A549 (cell line): Measurements from ENCODE around the gene IER3IP1. TPM values are rescaled to one million over a fixed set of nuclear protein-coding genes. Genes with fewer than 3 reads are reported as not detected.

Experiments
- ATAC-seq, 2 experiments: fragments of 200-7000 bp in 1 of 2; fragments of >200 bp in 1 of 2; cut with Nextera tagmentation in 1 of 2; cut with Tn5 transposase in 1 of 2; 3 replicates each; pipeline versions ENCODE4 v1.8.0 to v1.9.1; 2018 to 2020; ENCODE audit warnings: mild to moderate bottlenecking in 1 of 2, moderate library complexity in 1 of 2
- CTCF ChIA-PET: fragments of 300-600 bp; sonication (Branson Sonifier 250); formaldehyde crosslinking; extraction: SDS; loops from one replicate; lab custom pipeline; 2021; ENCODE audit warnings: antibody characterized with exemption, inconsistent platforms; lab: Yijun Ruan, JAX
- POLR2A ChIA-PET: fragments of 350-600 bp; formaldehyde crosslinking; extraction: SDS; loops from one replicate; lab custom pipeline; 2021; ENCODE audit warnings: antibody characterized with exemption, inconsistent platforms; lab: Yijun Ruan, JAX
- DNase-seq, 2 experiments: peaks; one replicate each; pipeline versions ENCODE4 v3.0.0 to v3.0.0-alpha.2; 2011 to 2016; ENCODE audit warnings: low read depth in 1 of 2, low spot score in 1 of 2
- FAIRE-seq: peaks from 2 replicates; lab custom pipeline; 2011; peaks lifted over from hg19 to GRCh38; lab: Jason Lieb, UNC
- H3K27ac ChIP-seq, 2 experiments: fragments of >200 bp; sonication (Bioruptor Twin); formaldehyde crosslinking; 3 replicates each; pipeline ENCODE4 v1.5.1; 2016 to 2017
- H3K4me1 ChIP-seq: fragments of >200 bp; sonication (Bioruptor Twin); formaldehyde crosslinking; 3 replicates; pipeline ENCODE4 v1.6.1; 2016
- H3K4me2 ChIP-seq: fragments of >200 bp; sonication (Bioruptor Twin); formaldehyde crosslinking; 3 replicates; pipeline ENCODE4 v1.6.1; 2016
- H3K4me3 ChIP-seq: fragments of >200 bp; sonication (Bioruptor Twin); formaldehyde crosslinking; 3 replicates; pipeline ENCODE4 v1.5.1; 2016
- H3K9me3 ChIP-seq: fragments of >200 bp; sonication (Bioruptor Twin); formaldehyde crosslinking; 3 replicates; pipeline ENCODE4 v1.6.1; 2016
- BHLHE40 ChIP-seq: IDR thresholded peaks from 2 replicates; pipeline ENCODE4 v1.6.1; 2012; ENCODE audit warnings: low read depth, low read length, inconsistent platforms
- CBX8 ChIP-seq: fragments of 200-600 bp; sonication (generic); IDR thresholded peaks from 2 replicates; pipeline ENCODE4 v1.6.1; 2016
- CEBPB ChIP-seq, 2 experiments: fragments of >200 bp in 1 of 2; sonication (Bioruptor Twin) in 1 of 2; formaldehyde crosslinking in 1 of 2; IDR thresholded peaks; 2 replicates each; pipeline ENCODE4 v1.6.1; 2012 to 2016
- CHD2 ChIP-seq: fragments of 150-350 bp; IDR thresholded peaks from 2 replicates; pipeline ENCODE4 v1.6.1; 2014; ENCODE audit warnings: low read length; ENCODE audit not compliant: partially characterized antibody
- EHF ChIP-seq: fragments of 250-450 bp; sonication (Bioruptor Pico); IDR thresholded peaks from 2 replicates; pipeline ENCODE4 v1.5.0; 2020; ENCODE audit warnings: mild to moderate bottlenecking
- FOSL2 ChIP-seq, 2 experiments: fragments of 450-650 bp in 1 of 2; fragments of >200 bp in 1 of 2; sonication (Bioruptor Twin) in 1 of 2; formaldehyde crosslinking; IDR thresholded peaks; 2 replicates each; pipeline versions ENCODE4 v1.5.0 to v1.6.1; 2016 to 2020; ENCODE audit warnings: mild to moderate bottlenecking in 1 of 2, moderate library complexity in 1 of 2
- HDAC2 ChIP-seq: fragments of 200-600 bp; sonication (generic); IDR thresholded peaks from 2 replicates; pipeline ENCODE4 v1.6.1; 2016
- HOXA7 ChIP-seq: fragments of 250-450 bp; sonication (Bioruptor Pico); IDR thresholded peaks from 2 replicates; pipeline ENCODE4 v1.5.0; 2020; ENCODE audit warnings: mild to moderate bottlenecking, moderate library complexity
- HOXB13 ChIP-seq: fragments of 250-450 bp; sonication (Bioruptor Pico); IDR thresholded peaks from 2 replicates; pipeline ENCODE4 v1.5.0; 2020; ENCODE audit warnings: low read depth, mild to moderate bottlenecking, moderate library complexity
- JUN ChIP-seq, 2 experiments: fragments of >200 bp; sonication (Bioruptor Twin); formaldehyde crosslinking; IDR thresholded peaks; 2 replicates in 1 of 2; 3 replicates in 1 of 2; pipeline ENCODE4 v1.6.1; 2016 to 2017
- JUNB ChIP-seq: fragments of >200 bp; sonication (Bioruptor Twin); formaldehyde crosslinking; IDR thresholded peaks from 2 replicates; pipeline ENCODE4 v1.6.1; 2016
- KDM1A ChIP-seq: fragments of 200-600 bp; sonication (generic); IDR thresholded peaks from 2 replicates; pipeline ENCODE4 v1.6.1; 2016; ENCODE audit warnings: low read depth, mild to moderate bottlenecking
- MYC ChIP-seq: IDR thresholded peaks from 2 replicates; pipeline ENCODE4 v1.6.1; 2012; ENCODE audit warnings: mild to moderate bottlenecking, inconsistent platforms, low read length, improper control_type of control experiment, borderline replicate concordance
- NPAS2 ChIP-seq: fragments of 250-450 bp; sonication (Bioruptor Pico); IDR thresholded peaks from 2 replicates; pipeline ENCODE4 v1.8.0; 2022; ENCODE audit warnings: mild to moderate bottlenecking, moderate library complexity, borderline replicate concordance
- PHF8 ChIP-seq: fragments of 200-600 bp; sonication (generic); IDR thresholded peaks from 2 replicates; pipeline ENCODE4 v1.6.1; 2016; ENCODE audit warnings: low read depth, mild to moderate bottlenecking, antibody characterized with exemption, moderate library complexity, borderline replicate concordance
- POLR2A ChIP-seq: IDR thresholded peaks from 2 replicates; pipeline ENCODE4 v1.6.1; 2012; ENCODE audit warnings: mild to moderate bottlenecking, low read length
- POLR2AphosphoS2 ChIP-seq: conservative IDR thresholded peaks from 2 replicates; pipeline ENCODE4 v1.6.1; 2012; ENCODE audit warnings: low read length, improper control_type of control experiment, inconsistent platforms
- RFX5 ChIP-seq: fragments of 450-650 bp; IDR thresholded peaks from 2 replicates; pipeline ENCODE4 v1.7.1; 2014; ENCODE audit warnings: antibody characterized with exemption, mild to moderate bottlenecking, moderate library complexity
- RNF2 ChIP-seq: fragments of 200-600 bp; sonication (generic); IDR thresholded peaks from 2 replicates; pipeline ENCODE4 v1.6.1; 2016; ENCODE audit warnings: low read depth, mild to moderate bottlenecking, antibody characterized with exemption, moderate library complexity, borderline replicate concordance
- SMC3 ChIP-seq: fragments of >200 bp; sonication (Bioruptor Twin); formaldehyde crosslinking; IDR thresholded peaks from 3 replicates; pipeline ENCODE4 v1.6.1; 2018; ENCODE audit warnings: inconsistent platforms
- SREBF2 ChIP-seq: fragments of 450-650 bp; IDR thresholded peaks from 2 replicates; pipeline ENCODE4 v1.6.1; 2014; ENCODE audit warnings: mild to moderate bottlenecking, moderate library complexity
- ZC3H11A ChIP-seq: fragments of 450-650 bp; IDR thresholded peaks from 2 replicates; pipeline ENCODE4 v1.6.1; 2014; ENCODE audit warnings: antibody characterized with exemption, mild to moderate bottlenecking
- ZFP36 ChIP-seq: fragments of 450-650 bp; IDR thresholded peaks from 2 replicates; pipeline ENCODE4 v1.6.1; 2014; ENCODE audit warnings: borderline replicate concordance; ENCODE audit not compliant: partially characterized antibody
- ZNF302 ChIP-seq: fragments of 250-450 bp; sonication (Bioruptor Pico); IDR thresholded peaks from 2 replicates; pipeline ENCODE4 v1.9.0; 2021; ENCODE audit warnings: inconsistent platforms, mild to moderate bottlenecking, moderate library complexity
- ZSCAN20 ChIP-seq: fragments of 250-450 bp; sonication (Bioruptor Pico); IDR thresholded peaks from 2 replicates; pipeline ENCODE4 v1.8.0; 2022; ENCODE audit warnings: mild to moderate bottlenecking, moderate library complexity
- WGBS: methylation state at CpG from one replicate; pipeline ENCODE4 v1.1.6; 2017; ENCODE audit errors: missing lambda C conversion rate; 5-methylcytosine and 5-hydroxymethylcytosine counted together
- polyA minus RNA-seq: library from RNA; depleted of rRNA, polyadenylated mRNA; stranded (reverse); fragments of >200 nt; gene quantifications from 2 replicates; pipeline ENCODE4 v1.2.3, GENCODE V29; 2011; rRNA and poly(A)+ RNA removed
- polyA plus RNA-seq, 4 experiments: library from polyadenylated mRNA; depleted of rRNA in 3 of 4; stranded (reverse); fragments of >200 nt; fragmentation: RNase III in 1 of 4; extraction: RNeasy Plus Mini Kit Qiagen cat#74134 plus additional on column Dnase treatment in 1 of 4; gene quantifications; 2 replicates in 3 of 4; 3 replicates in 1 of 4; pipeline ENCODE4 v1.2.3, GENCODE V29; 2011 to 2017
- TF ChIP-seq, protein P1 (sequence below): fragments of 150-350 bp; IDR thresholded peaks from 2 replicates; pipeline ENCODE4 v1.6.1; 2014; ENCODE audit warnings: low read depth, mild to moderate bottlenecking, low read length
- TF ChIP-seq, protein P2 (sequence below): fragments of 250-450 bp; sonication (Bioruptor Pico); IDR thresholded peaks from 2 replicates; pipeline ENCODE4 v1.5.0; 2021; ENCODE audit warnings: mild to moderate bottlenecking, moderate library complexity, borderline replicate concordance
- TF ChIP-seq, protein P3 (sequence below): IDR thresholded peaks from 2 replicates; pipeline ENCODE4 v1.6.1; 2012; ENCODE audit warnings: low read depth, borderline replicate concordance
- TF ChIP-seq, protein P4 (sequence below): fragments of 450-650 bp; IDR thresholded peaks from 2 replicates; pipeline ENCODE4 v1.6.1; 2014; ENCODE audit warnings: antibody characterized with exemption
- TF ChIP-seq, protein P5 (sequence below): fragments of >200 bp; sonication (Bioruptor Twin); formaldehyde crosslinking; IDR thresholded peaks from 3 replicates; pipeline ENCODE4 v1.6.1; 2016
- TF ChIP-seq, protein P6 (sequence below): IDR thresholded peaks from 2 replicates; pipeline ENCODE4 v1.6.1; 2012

The IER3IP1 gene, protein sequence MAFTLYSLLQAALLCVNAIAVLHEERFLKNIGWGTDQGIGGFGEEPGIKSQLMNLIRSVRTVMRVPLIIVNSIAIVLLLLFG
- polyA plus RNA-seq (2011; rRNA removed) (15.8 and 24.5 TPM in 2 replicates), polyA plus RNA-seq (2017; fragmentation: RNase III; extraction: RNeasy Plus Mini Kit Qiagen cat#74134 plus additional on column Dnase treatment) (25.1 to 29.0 TPM (median 28.0 TPM) in 3 replicates), polyA minus RNA-seq (4.3 and 7.4 TPM in 2 replicates)
- 9.7 and 10.7 TPM in 2 replicates for polyA plus RNA-seq (2012; cell fraction: cytosol; rRNA removed)
- polyA plus RNA-seq (2012; cell fraction: nucleus; rRNA removed), result 1.4 and 1.9 TPM in 2 replicates

DNA sequence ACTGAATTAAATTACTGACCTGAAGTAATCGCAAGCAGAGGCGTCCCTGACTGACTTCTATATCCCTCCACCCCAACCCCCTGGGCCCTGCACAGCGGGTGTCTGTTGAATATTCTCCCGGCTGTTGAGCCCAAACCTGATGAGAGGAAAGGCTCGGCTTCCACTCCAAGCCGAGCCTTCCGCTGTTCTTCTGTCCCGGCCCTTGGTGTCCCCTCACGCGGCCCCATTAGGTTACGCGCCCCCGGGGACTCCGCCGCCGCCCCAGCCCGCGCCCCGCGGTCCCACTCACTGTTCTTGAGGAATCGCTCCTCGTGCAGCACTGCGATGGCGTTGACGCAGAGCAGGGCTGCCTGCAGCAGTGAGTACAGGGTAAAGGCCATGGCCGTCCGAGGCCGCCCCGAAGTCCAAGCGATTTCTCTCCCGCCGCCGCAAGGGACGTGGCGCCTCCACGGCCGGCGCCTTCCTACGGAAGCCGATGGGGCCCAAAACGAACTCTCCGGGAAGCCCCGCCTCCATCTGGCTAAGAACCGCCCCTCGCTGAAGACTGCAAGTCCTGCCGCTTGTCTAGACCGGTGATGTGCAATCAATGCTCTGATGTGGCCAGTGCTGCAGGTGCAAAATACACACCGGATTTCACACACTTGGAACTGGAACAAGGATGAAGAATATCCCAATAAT, at the start of gene IER3IP1:
TSS of gene IER3IP1 (minus strand) at position 467 of the 678 bp plus-strand sequence. CDS start at position 380, 87 bp downstream.
- H3K27ac ChIP-seq, result peak within 1 kb of the TSS; percentile 91 to 98
- TF ChIP-seq EHF (CRISPR knock-in tag) (no peak), CHD2 (no peak), POLR2A (peak; percentile 62), ZSCAN20 (no peak), KDM1A (no peak), PHF8 (peak; percentile 86), CBX8 (no peak), BHLHE40 (no peak), RNF2 (no peak), SREBF2 (no peak), JUNB (no peak), HOXA7 (CRISPR knock-in tag) (no peak), ZFP36 (no peak), POLR2AphosphoS2 (no peak), HDAC2 (no peak), ZC3H11A (no peak), NPAS2 (CRISPR knock-in tag) (no peak), RFX5 (no peak), CEBPB (IDR thresholded peaks at IDR 0.05) (no peak), SMC3 (no peak), HOXB13 (CRISPR knock-in tag) (no peak), ZNF302 (CRISPR knock-in tag) (no peak), MYC (no peak), FOSL2 (IDR thresholded peaks at IDR 0.05) (no peak), FOSL2 (CRISPR knock-in tag; IDR thresholded peaks at IDR 0.05) (no peak), JUN (IDR thresholded peaks at IDR 0.05) (peak in 1 of 2 experiments; percentile 52; a peak in 1 of 5 replicates)
- TF ChIP-seq, protein P1, sequence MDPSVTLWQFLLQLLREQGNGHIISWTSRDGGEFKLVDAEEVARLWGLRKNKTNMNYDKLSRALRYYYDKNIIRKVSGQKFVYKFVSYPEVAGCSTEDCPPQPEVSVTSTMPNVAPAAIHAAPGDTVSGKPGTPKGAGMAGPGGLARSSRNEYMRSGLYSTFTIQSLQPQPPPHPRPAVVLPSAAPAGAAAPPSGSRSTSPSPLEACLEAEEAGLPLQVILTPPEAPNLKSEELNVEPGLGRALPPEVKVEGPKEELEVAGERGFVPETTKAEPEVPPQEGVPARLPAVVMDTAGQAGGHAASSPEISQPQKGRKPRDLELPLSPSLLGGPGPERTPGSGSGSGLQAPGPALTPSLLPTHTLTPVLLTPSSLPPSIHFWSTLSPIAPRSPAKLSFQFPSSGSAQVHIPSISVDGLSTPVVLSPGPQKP, result no peak
- TF ChIP-seq, protein P2, sequence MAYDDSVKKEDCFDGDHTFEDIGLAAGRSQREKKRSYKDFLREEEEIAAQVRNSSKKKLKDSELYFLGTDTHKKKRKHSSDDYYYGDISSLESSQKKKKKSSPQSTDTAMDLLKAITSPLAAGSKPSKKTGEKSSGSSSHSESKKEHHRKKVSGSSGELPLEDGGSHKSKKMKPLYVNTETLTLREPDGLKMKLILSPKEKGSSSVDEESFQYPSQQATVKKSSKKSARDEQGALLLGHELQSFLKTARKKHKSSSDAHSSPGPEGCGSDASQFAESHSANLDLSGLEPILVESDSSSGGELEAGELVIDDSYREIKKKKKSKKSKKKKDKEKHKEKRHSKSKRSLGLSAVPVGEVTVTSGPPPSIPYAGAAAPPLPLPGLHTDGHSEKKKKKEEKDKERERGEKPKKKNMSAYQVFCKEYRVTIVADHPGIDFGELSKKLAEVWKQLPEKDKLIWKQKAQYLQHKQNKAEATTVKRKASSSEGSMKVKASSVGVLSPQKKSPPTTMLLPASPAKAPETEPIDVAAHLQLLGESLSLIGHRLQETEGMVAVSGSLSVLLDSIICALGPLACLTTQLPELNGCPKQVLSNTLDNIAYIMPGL (CRISPR knock-in tag), result 0 out of 2 replicates have a peak, but pooled peaks have one; percentile 18
- TF ChIP-seq, protein P3, sequence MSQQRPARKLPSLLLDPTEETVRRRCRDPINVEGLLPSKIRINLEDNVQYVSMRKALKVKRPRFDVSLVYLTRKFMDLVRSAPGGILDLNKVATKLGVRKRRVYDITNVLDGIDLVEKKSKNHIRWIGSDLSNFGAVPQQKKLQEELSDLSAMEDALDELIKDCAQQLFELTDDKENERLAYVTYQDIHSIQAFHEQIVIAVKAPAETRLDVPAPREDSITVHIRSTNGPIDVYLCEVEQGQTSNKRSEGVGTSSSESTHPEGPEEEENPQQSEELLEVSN, result peak; percentile 73; the same call in 1 of the 2 replicates
- TF ChIP-seq, protein P4, sequence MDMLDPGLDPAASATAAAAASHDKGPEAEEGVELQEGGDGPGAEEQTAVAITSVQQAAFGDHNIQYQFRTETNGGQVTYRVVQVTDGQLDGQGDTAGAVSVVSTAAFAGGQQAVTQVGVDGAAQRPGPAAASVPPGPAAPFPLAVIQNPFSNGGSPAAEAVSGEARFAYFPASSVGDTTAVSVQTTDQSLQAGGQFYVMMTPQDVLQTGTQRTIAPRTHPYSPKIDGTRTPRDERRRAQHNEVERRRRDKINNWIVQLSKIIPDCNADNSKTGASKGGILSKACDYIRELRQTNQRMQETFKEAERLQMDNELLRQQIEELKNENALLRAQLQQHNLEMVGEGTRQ, result no peak
- TF ChIP-seq, protein P5, sequence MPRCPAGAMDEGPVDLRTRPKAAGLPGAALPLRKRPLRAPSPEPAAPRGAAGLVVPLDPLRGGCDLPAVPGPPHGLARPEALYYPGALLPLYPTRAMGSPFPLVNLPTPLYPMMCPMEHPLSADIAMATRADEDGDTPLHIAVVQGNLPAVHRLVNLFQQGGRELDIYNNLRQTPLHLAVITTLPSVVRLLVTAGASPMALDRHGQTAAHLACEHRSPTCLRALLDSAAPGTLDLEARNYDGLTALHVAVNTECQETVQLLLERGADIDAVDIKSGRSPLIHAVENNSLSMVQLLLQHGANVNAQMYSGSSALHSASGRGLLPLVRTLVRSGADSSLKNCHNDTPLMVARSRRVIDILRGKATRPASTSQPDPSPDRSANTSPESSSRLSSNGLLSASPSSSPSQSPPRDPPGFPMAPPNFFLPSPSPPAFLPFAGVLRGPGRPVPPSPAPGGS, result no peak
- TF ChIP-seq, protein P6, sequence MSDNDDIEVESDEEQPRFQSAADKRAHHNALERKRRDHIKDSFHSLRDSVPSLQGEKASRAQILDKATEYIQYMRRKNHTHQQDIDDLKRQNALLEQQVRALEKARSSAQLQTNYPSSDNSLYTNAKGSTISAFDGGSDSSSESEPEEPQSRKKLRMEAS, result peak; percentile 74
- FAIRE-seq (no peak), ATAC-seq (peak; percentile 95 to 96), DNase-seq (peak; percentile 69 to 92)
- POLR2A ChIA-PET, result no interaction called here
- peak within 1 kb of the TSS; percentile 91 for H3K4me2 ChIP-seq
- H3K9me3 ChIP-seq, result no peaks in the 10 kb centered on the region
- peak within 1 kb of the TSS; percentile 87 for H3K4me3 ChIP-seq
- H3K4me1 ChIP-seq, result peaks cover 10% of the 10 kb centered on the region
- WGBS, result 2% methylated on average over 21 of the region's 48 CpGs
- CTCF ChIA-PET, result no interaction called here
